ENCODE data around the gene RBM20. TPM values are rescaled to one million over a fixed set of nuclear protein-coding genes. Genes with fewer than 3 reads are reported as not detected.

The RBM20 gene
- total RNA-seq = 10 to 100 TPM; 51.7 to 59.9 TPM

DNA sequence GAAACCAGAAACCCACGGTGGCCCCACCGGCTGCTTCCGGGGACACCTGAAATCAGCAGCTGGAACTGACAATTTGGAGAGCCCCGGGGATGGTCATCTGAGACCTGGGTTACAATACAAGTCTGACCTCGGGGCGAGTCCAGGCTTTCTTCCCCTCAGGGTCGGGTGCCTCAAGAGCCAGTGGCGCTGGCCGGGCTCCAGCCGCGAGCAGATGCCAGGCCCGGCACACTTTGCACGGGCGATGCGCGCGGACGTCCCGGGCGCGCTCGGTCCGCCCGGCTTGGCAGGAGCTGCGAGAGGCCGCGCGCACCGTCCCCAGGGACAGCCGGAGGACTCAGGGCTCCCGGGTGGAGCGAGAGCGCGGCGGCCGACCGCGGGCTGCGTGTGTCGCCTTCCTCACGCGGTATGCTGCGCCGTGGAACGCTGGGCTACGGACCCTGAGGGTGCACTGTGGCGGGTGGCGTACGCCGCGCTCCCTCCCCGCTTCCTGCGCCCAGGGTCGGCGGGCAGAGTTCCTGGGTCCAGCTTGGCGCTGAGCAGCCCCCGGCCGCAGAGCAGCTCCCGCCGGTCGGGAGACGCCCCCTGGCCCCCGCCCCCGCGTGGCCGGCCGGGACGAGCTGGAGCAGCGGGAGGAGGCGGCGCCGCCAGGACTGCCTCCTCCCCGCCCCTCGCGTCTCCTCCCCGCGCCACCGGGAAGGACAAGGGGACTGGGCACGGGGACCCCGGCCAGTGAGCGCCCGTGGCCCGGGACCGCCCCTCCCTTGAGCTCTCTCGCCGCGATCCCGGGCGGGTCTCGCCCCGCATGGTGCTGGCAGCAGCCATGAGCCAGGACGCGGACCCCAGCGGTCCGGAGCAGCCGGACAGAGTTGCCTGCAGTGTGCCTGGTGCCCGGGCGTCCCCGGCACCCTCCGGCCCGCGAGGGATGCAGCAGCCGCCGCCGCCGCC, at the start of gene RBM20:
RBM20 (plus strand) TSS at position 684 of the 945 bp plus-strand sequence; CDS start at position 803, 119 bp downstream.
- Histone ChIP-seq H3K9me3 (no peaks in the 10 kb centered on the region), H3K4me1 (peaks cover 0 to 38% of the 10 kb centered on the region in 2 donors), H3K36me3 (no peaks in the 10 kb centered on the region), H3K27ac (peak within 1 kb of the TSS; percentile 85 to 97), H3K4me3 (peak within 1 kb of the TSS; percentile 65 to 75), H3K27me3 (no peaks in the 10 kb centered on the region)
- DNase-seq (ENCODE audit: low spot score) = no peak
- TF ChIP-seq, protein P1, sequence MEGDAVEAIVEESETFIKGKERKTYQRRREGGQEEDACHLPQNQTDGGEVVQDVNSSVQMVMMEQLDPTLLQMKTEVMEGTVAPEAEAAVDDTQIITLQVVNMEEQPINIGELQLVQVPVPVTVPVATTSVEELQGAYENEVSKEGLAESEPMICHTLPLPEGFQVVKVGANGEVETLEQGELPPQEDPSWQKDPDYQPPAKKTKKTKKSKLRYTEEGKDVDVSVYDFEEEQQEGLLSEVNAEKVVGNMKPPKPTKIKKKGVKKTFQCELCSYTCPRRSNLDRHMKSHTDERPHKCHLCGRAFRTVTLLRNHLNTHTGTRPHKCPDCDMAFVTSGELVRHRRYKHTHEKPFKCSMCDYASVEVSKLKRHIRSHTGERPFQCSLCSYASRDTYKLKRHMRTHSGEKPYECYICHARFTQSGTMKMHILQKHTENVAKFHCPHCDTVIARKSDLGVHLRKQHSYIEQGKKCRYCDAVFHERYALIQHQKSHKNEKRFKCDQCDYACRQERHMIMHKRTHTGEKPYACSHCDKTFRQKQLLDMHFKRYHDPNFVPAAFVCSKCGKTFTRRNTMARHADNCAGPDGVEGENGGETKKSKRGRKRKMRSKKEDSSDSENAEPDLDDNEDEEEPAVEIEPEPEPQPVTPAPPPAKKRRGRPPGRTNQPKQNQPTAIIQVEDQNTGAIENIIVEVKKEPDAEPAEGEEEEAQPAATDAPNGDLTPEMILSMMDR (IDR thresholded peaks at IDR 0.05) = peak in 1 of 2 donors; percentile 11

DNA sequence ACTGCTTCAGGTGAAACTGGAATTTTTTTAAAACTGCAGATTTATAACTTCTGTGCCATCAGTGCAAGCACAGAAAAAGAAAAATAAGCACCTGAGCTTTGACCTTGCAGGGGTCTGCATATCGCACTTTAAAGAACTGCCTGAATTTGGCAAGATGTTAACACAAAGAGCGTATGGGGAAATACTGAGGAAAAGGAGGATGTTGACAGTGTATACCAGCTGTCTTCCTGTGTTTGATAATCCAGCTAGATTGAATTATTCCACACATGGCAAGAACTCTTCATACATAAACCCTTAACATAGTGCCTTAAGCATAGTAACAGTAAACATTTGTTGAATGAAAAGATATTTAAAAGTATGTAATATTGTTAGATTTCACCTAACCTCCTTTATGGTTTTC, 46.7 kb upstream of the RBM20 start:
- DNase-seq (ENCODE audit: low spot score) = no peak
- H3K27ac ChIP-seq = no peak overlapping the region
- H3K4me1 ChIP-seq = no peaks in the 10 kb centered on the region
- TF ChIP-seq, protein P1 (IDR thresholded peaks at IDR 0.05) = no peak
- H3K4me3 ChIP-seq = no peak overlapping the region
- peaks cover 52% of the 10 kb centered on the region for H3K36me3 ChIP-seq
- H3K9me3 ChIP-seq = no peaks in the 10 kb centered on the region
- no peaks in the 10 kb centered on the region for H3K27me3 ChIP-seq

DNA sequence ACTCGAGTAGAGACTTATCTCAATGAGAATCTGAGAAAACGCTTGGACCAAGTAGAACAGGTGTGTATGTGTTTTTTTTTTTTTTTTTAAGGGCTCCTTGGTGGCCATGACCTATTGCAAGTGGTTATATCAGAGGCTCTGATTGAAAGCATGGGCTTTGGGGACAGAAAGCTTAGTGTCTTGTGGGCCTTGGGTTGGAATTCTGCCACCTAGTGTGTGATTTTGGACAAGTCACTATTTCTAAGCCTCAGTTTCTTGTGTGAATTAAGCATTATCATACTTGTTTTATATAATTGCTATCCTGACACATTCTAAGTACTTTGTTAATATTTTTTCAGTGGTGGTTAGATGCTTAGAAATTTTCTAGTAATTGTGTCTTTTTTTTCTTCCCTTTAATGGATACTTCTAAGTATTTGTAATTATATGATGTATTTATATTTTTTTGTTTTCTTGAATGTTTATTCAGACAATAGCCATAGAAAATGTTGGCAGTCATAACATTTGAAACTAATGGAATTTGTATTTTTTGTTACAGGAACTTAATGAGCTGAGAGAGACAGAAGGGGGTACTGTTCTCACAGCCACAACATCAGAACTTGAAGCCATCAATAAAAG, 43.5 kb upstream of the RBM20 start:
- Histone ChIP-seq H3K36me3 (peaks cover 60% of the 10 kb centered on the region), H3K9me3 (no peaks in the 10 kb centered on the region)

DNA sequence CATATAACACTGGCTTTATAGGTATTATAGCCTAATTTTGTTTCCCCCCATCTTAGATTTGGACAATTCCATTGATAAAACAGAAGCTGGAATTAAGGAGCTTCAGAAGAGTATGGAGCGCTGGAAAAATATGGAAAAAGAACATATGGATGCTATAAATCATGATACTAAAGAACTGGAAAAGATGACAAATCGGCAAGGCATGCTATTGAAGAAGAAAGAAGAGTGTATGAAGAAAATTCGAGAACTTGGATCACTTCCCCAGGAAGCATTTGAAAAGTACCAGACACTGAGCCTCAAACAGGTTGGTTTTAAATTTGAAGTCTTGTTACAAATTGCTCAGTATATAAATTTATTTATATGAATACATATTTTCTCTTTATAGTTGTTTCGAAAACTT, 42.6 kb upstream of the RBM20 start:
- Histone ChIP-seq H3K9me3 (no peaks in the 10 kb centered on the region), H3K4me3 (no peak overlapping the region), H3K27ac (no peak overlapping the region), H3K27me3 (no peaks in the 10 kb centered on the region), H3K36me3 (peaks cover 57% of the 10 kb centered on the region), H3K4me1 (no peaks in the 10 kb centered on the region)
- no peak for DNase-seq (ENCODE audit: low spot score)
- TF ChIP-seq, protein P1 (IDR thresholded peaks at IDR 0.05) = no peak

More for the DNA sequence above, 43.5 kb upstream of the RBM20 start:
- DNase-seq (ENCODE audit: low spot score) = no peak
- no peak overlapping the region for H3K27ac ChIP-seq
- no peak overlapping the region for H3K4me3 ChIP-seq
- no peaks in the 10 kb centered on the region for H3K4me1 ChIP-seq
- H3K27me3 ChIP-seq = no peaks in the 10 kb centered on the region
- TF ChIP-seq, protein P1 (IDR thresholded peaks at IDR 0.05) = peak in 1 of 2 donors; percentile 49

DNA sequence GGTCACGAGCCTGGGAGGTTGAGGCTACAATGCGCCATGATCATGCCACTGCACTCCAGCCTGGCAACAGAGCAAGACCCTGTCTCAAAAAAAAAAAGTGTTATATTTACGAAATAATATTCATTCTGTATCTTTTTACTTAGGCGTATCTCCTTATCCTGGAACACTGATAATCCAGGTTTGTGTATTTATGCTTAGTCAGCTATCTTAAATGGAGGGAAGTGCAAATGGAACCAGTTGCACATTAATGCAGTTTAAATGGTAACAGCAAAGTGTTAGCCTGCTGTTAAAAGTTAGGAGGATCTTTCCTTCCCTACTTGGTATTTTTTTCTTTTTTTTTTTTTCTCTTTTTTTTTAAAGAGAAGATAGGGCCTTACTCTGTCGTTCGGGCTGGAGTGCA, 36.0 kb upstream of the RBM20 start:
- Histone ChIP-seq H3K36me3 (peaks cover 19% of the 10 kb centered on the region), H3K27me3 (no peaks in the 10 kb centered on the region), H3K9me3 (no peaks in the 10 kb centered on the region), H3K27ac (no peak overlapping the region), H3K4me1 (peaks cover 0 to 4% of the 10 kb centered on the region in 2 donors), H3K4me3 (no peak overlapping the region)
- DNase-seq (ENCODE audit: low spot score) = no peak
- TF ChIP-seq, protein P1 (IDR thresholded peaks at IDR 0.05) = no peak
